VCaP (cell line): Measurements from ENCODE around the gene E2F4.

Source experiments
- H3K27ac ChIP-seq: fragments of 450-650 bp; 2 replicates; pipeline ENCODE4 v1.5.1; 2017
- CTCF ChIP-seq: fragments of 450-650 bp; conservative IDR thresholded peaks from 2 replicates; pipeline ENCODE4 v1.5.1; 2017; ENCODE audit warnings: mild to moderate bottlenecking, moderate library complexity

Gene E2F4

GRCh38 chr16:67204076-67204475 lies 12.1 kb downstream of the E2F4 start:
- no peak overlapping the region for H3K27ac ChIP-seq
- TF ChIP-seq CTCF: no peak

- no peak overlapping the region for H3K27ac ChIP-seq
- TF ChIP-seq CTCF: no peak
Observed at GRCh38 chr16:67206129-67206837, 14.3 kb downstream of the E2F4 start.

- no peak for TF ChIP-seq CTCF
- no peak overlapping the region for H3K27ac ChIP-seq
Observed at GRCh38 chr16:67206838-67207248, 14.9 kb downstream of the E2F4 start.

- H3K27ac ChIP-seq: no peak overlapping the region
- no peak for TF ChIP-seq CTCF
Observed at GRCh38 chr16:67207249-67208091, 15.5 kb downstream of the E2F4 start.

GRCh38 chr16:67208154-67208896 lies 16.4 kb downstream of the E2F4 start:
- H3K27ac ChIP-seq: no peak overlapping the region
- no peak for TF ChIP-seq CTCF

- H3K27ac ChIP-seq: no peak overlapping the region
- no peak for TF ChIP-seq CTCF
Observed at GRCh38 chr16:67209565-67209964, 17.6 kb downstream of the E2F4 start.
